ENCODE results near the gene ANK3.

GRCh38 chr10:60162631-60163030 lies 227.0 kb downstream of the ANK3 start:
- TF ChIP-seq CTCF (IDR thresholded peaks at IDR 0.05; ENCODE audit: extremely low read depth in 1 of 2, insufficient read depth in 1 of 2, low read depth in 1 of 2, low read length in 2 of 2) (no peak), POLR2A (IDR thresholded peaks at IDR 0.05; ENCODE audit: low read depth, low read length) (no peak), MYC (IDR thresholded peaks at IDR 0.05; ENCODE audit: low read depth, low read length) (no peak), EZH2 (IDR thresholded peaks at IDR 0.05; ENCODE audit: borderline replicate concordance, low read depth, low read length, severe bottlenecking) (no peak), FOS (IDR thresholded peaks at IDR 0.05; ENCODE audit: borderline replicate concordance, insufficient read depth, low read length) (no peak), POLR2AphosphoS5 (IDR thresholded peaks at IDR 0.05; ENCODE audit: insufficient read depth, low read depth, low read length) (no peak)
